ENCODE results near the gene SPTA1. TPM values are rescaled to one million over a fixed set of nuclear protein-coding genes. Genes with fewer than 3 reads are reported as not detected.

Gene SPTA1
- total and polyA plus RNA-seq, 4 donors: 0.08 to 542 (median 0.08) TPM; not detected in 1

GRCh38 chr1:158570480-158570879 lies 116.0 kb downstream of the SPTA1 start, which contains the start of gene OR6P1 (continued):
- TF ChIP-seq ZBTB33 (IDR thresholded peaks at IDR 0.05) (no peak), YY1 (IDR thresholded peaks at IDR 0.05) (no peak), JUND (IDR thresholded peaks at IDR 0.05) (no peak)

GRCh38 chr1:158564608-158565007 lies 121.9 kb downstream of the SPTA1 start:
- WGBS: 53% methylated on average over 2 of the region's 2 CpGs
- Histone ChIP-seq H3K4me1 (ENCODE audit: control insufficient read depth in 4 of 4, insufficient read depth in 4 of 4, low read length in 3 of 4) (no peaks in the 10 kb centered on the region), H3K36me3 (ENCODE audit: control insufficient read depth in 4 of 4, insufficient read depth in 3 of 4, low read depth in 1 of 4, low read length in 3 of 4) (no peaks in the 10 kb centered on the region), H3K9ac (ENCODE audit: low read depth in 1 of 2, low read length in 2 of 2) (no peak overlapping the region), H3K9me3 (ENCODE audit: control insufficient read depth in 4 of 4, low read length in 3 of 4) (no peaks in the 10 kb centered on the region), H3K27ac (ENCODE audit: low read depth in 1 of 2, low read length in 2 of 2) (no peak overlapping the region), H3K27me3 (ENCODE audit: control insufficient read depth in 4 of 4, insufficient read depth in 4 of 4, low read length in 3 of 4) (peaks cover 0 to 2% (median 0%) of the 10 kb centered on the region in 4 donors), H3K4me3 (ENCODE audit: low read depth in 1 of 3, low read length in 3 of 3) (no peak overlapping the region)
- DNase-seq (ENCODE audit: low spot score): no peak
- no peak for TF ChIP-seq RXRA (IDR thresholded peaks at IDR 0.05)
- TF ChIP-seq, protein P1, sequence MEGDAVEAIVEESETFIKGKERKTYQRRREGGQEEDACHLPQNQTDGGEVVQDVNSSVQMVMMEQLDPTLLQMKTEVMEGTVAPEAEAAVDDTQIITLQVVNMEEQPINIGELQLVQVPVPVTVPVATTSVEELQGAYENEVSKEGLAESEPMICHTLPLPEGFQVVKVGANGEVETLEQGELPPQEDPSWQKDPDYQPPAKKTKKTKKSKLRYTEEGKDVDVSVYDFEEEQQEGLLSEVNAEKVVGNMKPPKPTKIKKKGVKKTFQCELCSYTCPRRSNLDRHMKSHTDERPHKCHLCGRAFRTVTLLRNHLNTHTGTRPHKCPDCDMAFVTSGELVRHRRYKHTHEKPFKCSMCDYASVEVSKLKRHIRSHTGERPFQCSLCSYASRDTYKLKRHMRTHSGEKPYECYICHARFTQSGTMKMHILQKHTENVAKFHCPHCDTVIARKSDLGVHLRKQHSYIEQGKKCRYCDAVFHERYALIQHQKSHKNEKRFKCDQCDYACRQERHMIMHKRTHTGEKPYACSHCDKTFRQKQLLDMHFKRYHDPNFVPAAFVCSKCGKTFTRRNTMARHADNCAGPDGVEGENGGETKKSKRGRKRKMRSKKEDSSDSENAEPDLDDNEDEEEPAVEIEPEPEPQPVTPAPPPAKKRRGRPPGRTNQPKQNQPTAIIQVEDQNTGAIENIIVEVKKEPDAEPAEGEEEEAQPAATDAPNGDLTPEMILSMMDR (IDR thresholded peaks at IDR 0.05; ENCODE audit: low read depth, low read length, missing input control): no peak
- no peak for TF ChIP-seq TAF1 (conservative IDR thresholded peaks at IDR 0.05)
- no peak for TF ChIP-seq FOXA1 (IDR thresholded peaks at IDR 0.05)
- TF ChIP-seq HNF4G (IDR thresholded peaks at IDR 0.05): no peak
- TF ChIP-seq GABPA (IDR thresholded peaks at IDR 0.05 in 1 of 2, conservative IDR thresholded peaks at IDR 0.05 in 1 of 2): no peak
- TF ChIP-seq EGR1 (IDR thresholded peaks at IDR 0.05; ENCODE audit: low read depth in 2 of 2): no peak
- TF ChIP-seq HNF4A (conservative IDR thresholded peaks at IDR 0.05): no peak
- no peak for TF ChIP-seq YY1 (IDR thresholded peaks at IDR 0.05)
- TF ChIP-seq, protein P2, sequence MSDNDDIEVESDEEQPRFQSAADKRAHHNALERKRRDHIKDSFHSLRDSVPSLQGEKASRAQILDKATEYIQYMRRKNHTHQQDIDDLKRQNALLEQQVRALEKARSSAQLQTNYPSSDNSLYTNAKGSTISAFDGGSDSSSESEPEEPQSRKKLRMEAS (IDR thresholded peaks at IDR 0.05): no peak
- TF ChIP-seq SP1 (IDR thresholded peaks at IDR 0.05): no peak
- TF ChIP-seq RAD21 (IDR thresholded peaks at IDR 0.05): no peak
- no peak for TF ChIP-seq ZBTB33 (IDR thresholded peaks at IDR 0.05)
- TF ChIP-seq FOXA2 (IDR thresholded peaks at IDR 0.05): no peak

GRCh38 chr1:158563853-158564252 lies 122.7 kb downstream of the SPTA1 start:
- no peak for DNase-seq (ENCODE audit: low spot score)
- 62% methylated on average over 2 of the region's 2 CpGs for WGBS
- H3K27ac ChIP-seq (ENCODE audit: low read depth in 1 of 2, low read length in 2 of 2): no peak overlapping the region
- H3K27me3 ChIP-seq (ENCODE audit: control insufficient read depth in 4 of 4, insufficient read depth in 4 of 4, low read length in 3 of 4): peaks cover 0 to 2% (median 0%) of the 10 kb centered on the region in 4 donors
- H3K9me3 ChIP-seq (ENCODE audit: control insufficient read depth in 4 of 4, low read length in 3 of 4): no peaks in the 10 kb centered on the region
- no peak for TF ChIP-seq ATF3 (IDR thresholded peaks at IDR 0.05)
- TF ChIP-seq HNF4G (IDR thresholded peaks at IDR 0.05): no peak
- TF ChIP-seq, protein P2 (IDR thresholded peaks at IDR 0.05): no peak
- H3K36me3 ChIP-seq (ENCODE audit: control insufficient read depth in 4 of 4, insufficient read depth in 3 of 4, low read depth in 1 of 4, low read length in 3 of 4): no peaks in the 10 kb centered on the region
- no peak overlapping the region for H3K4me3 ChIP-seq (ENCODE audit: low read depth in 1 of 3, low read length in 3 of 3)
- H3K9ac ChIP-seq (ENCODE audit: low read depth in 1 of 2, low read length in 2 of 2): no peak overlapping the region
- no peaks in the 10 kb centered on the region for H3K4me1 ChIP-seq (ENCODE audit: control insufficient read depth in 4 of 4, insufficient read depth in 4 of 4, low read length in 3 of 4)

All from liver (tissue), 9 donors.